Jurkat, Clone E6-1 (cell line): ENCODE results near the gene MTM1.
A peak's percentile ranks its signal among the peaks of the same experiment; 100 is the strongest.

Experiments
- DNase-seq: peaks from one replicate; pipeline ENCODE4 v3.0.0-alpha.2; 2011; ENCODE audit warnings: low read depth, low spot score
- H3K4me3 ChIP-seq: 2 replicates; pipeline ENCODE4 v1.5.1; 2011; ENCODE audit warnings: mild to moderate bottlenecking, low read length, control low read depth, moderate library complexity

The MTM1 gene

DNA sequence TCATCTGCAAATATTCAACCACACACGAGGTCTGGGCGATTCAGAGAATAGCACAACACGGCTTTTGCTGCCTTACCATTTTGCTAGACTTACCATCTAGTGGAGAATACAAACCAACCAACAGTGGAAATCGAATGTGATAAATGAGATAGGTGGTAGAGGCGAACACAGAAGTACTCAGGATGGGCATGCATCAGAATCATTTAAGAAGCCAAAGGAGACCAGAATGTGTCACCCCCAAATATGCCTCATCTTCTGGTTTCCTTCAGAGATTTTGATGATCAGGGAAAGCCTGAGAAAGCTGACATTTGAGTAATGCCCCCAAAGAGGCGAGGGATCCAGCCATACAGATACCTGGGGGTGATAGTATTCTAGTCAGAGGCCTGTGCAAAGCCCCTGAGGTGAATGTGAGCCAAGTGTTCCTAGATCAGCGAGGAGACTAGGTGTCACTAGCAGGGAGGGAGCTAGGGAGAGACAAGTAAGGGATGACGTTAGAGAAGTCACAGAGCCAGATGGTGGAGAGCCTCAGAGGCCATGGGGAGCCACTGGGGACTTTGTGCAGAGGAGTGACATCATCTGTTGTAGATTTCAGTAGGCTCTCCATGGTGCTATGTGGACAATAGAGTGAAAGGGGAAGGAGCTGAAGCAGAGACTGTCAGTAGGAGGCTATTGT, 126.5 kb downstream of the MTM1 start:
- peak overlapping the region; percentile 55; the same call in 1 of the 2 replicates for H3K4me3 ChIP-seq
- no peak for DNase-seq

DNA sequence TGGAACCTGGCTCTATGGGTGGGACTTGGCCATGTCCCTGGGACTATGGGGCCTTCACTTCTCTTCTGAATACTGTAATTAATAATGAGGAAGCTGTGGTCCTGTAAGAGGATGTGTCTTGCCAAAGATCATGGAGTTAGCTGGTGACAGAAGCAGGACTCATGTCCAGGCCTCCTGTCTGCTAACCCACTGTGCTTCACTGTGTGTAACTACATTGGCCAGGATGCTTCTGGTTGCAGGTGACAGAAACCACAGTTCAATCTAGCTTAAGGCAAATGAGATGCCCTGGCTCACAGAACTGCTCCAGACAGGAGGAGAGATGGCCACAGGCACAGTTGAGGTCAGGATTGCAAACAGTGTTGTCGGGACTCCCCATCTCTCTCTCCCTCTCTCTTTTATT, 127.9 kb downstream of the MTM1 start:
- DNase-seq = no peak
- no peak overlapping the region for H3K4me3 ChIP-seq

DNA sequence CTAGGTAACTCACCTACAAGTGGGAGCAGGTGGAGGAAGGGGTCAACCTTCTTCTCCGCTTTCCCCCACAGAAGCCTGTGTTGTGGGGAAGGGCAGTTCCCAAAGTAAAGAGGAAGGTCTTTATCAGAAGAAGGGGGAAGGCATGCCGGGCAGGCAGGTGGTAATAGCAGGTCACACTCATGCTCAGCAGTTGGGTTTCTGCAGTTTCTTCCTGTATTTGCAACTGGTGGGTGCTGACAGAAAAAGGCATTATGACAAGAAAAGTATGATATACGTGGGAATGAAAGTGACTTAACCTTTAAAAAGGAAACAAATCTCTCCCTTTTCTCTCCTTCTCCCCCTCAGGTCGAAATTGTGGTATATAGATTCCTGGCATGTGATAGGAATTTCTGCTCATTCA, 128.4 kb downstream of the MTM1 start:
- DNase-seq = no peak
- no peak overlapping the region for H3K4me3 ChIP-seq

DNA sequence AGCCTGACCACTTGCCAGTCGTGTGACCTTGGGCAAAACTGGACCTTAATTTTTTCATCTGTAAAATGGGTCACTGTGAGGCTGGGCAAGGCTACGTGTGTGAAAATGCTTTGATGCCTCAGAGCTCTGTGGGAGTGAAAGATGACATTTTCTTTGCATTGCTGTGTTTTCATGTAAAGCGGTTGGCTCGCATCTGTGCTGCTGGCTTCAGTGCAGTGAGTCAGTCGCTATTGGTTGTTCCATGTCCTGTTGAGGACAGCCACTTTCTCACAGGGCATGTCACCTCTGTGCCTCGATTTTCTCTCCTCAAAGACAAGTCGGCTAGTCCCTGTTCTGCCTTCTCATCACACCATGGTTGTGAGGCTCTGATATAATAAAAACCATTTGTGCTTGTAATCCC, 129.2 kb downstream of the MTM1 start:
- no peak for DNase-seq
- H3K4me3 ChIP-seq = no peak overlapping the region

DNA sequence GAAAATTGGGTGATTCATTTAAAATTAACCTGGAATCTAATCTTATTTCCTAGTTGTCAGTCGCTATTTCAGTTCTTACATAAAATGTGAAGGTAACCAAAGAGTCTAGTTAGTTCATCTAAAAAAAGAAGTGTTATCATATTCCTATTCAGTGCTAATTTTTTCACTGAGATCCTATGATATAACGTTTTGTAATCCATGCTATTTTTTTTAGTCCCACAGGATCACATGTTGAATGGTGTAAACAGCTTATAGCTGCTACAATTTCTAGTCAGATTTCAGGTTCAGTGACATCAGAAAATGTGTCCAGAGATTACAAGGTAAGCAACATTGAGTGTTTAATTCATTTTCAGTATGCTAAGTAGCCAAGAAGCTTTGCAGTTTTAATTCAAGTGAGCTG, 130.6 kb downstream of the MTM1 start:
- no peak for DNase-seq
- H3K4me3 ChIP-seq = no peak overlapping the region

DNA sequence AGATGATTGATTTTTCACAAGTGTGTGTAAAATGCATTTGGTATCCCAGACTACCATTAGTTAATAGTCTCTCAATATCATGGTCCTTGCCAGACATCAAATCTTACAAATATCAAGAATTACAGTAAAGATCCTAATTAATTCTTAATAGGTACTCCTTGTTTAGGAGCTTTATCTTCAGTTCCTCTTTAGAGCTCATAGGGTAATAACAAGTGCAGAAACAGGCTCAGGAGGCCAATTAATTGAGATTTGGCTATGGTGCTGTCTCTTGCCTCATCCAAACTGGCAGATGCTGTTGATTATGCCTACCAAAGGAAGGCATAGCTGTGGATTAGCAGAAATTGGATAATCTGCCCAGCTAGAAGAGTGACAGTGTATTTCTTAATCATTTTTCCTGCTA, 131.7 kb downstream of the MTM1 start:
- H3K4me3 ChIP-seq = no peak overlapping the region
- no peak for DNase-seq

DNA sequence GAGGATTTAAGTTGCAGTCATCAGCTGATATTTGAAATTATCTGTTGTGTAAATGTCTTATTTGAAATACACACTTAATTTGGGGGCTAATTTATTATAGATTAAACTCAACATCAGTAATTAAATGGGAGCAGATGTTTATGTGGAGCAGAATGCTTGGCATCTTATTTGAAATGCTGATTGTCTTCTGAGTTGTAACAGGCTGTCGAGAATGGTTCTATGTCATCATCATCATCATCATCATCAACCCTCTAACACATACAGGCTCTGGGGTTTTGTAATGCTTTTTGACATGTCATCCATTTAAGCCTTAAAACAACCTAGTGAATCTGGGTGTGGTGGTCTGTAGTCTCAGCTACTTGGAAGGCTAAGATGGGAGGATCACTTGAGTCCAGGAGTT, 133.0 kb downstream of the MTM1 start:
- H3K4me3 ChIP-seq = no peak overlapping the region
- no peak for DNase-seq

DNA sequence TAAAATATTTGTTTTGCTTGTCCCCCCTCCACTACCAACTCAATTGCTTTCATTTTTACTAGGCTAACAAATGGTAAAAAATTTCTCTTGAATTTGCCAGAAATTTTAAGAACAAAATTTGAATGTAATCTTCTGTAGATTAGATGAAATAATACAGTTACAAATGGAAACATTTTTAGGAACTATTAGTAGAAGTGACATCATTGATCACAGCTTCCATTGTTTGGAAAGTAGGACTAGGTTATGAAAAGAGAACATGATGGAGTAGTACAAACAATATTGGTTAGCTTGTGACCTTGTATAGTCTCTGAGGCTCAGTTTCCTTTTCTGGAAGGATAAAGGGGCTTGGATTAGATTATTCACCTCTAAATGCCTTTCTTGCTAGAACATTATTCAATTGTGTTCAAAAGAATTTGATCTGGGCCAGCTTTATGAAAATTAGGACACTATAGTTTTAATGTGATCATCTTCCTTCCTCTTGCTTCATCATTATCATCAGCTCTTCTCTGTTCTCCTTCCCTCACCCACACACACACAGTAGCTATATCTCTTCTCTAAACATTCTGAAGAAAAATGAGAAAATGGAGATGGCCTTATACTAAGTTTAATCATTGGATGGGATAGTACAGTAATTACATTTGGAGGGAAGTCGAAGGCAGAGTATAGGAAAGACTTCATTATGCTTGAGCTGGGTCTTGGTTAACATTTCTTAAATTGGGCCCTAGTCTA, 134.7 kb downstream of the MTM1 start:
- H3K4me3 ChIP-seq = no peak overlapping the region
- no peak for DNase-seq

DNA sequence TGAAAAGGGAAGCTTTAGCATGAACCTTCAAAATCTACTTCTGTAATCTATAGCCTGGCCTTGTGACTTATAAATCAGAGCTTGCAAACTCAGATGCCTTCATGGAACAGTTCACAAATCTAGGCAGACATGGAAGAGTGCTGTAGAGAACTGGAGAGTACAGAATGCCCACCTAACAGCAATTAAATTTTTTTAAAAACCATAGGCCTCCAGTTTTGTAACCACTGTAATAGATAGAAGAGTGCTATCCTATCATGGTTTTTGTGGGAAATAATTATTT, 135.2 kb downstream of the MTM1 start:
- no peak for DNase-seq
- H3K4me3 ChIP-seq = no peak overlapping the region

DNA sequence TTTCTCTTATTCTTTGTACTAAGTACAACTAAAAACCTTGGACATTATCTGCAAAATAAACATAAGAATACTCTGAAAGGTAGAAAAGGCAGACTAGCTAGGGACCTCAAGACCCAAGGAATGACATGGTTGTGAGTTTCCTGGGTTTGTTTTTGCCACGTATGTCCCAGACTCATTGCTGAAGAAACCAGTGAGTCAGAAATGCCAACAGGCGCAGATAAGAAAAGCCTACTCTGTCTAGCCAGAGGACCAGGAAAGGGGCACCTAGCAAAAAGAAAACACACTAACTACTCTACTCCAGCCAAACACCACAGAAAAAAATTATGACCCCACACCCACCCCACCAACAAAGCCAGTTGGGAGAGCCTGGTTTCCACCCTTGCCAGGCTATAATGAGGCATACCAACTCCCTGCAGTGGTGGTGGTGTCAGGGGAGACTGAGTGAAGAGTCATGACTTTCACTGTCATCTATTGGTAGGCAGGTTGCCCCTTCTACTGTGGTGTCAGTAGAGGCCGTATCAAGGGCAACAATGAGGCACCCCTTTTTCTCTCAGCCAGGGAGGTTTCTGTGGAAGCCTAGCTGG, 135.7 kb downstream of the MTM1 start:
- H3K4me3 ChIP-seq = no peak overlapping the region
- DNase-seq = no peak

DNA sequence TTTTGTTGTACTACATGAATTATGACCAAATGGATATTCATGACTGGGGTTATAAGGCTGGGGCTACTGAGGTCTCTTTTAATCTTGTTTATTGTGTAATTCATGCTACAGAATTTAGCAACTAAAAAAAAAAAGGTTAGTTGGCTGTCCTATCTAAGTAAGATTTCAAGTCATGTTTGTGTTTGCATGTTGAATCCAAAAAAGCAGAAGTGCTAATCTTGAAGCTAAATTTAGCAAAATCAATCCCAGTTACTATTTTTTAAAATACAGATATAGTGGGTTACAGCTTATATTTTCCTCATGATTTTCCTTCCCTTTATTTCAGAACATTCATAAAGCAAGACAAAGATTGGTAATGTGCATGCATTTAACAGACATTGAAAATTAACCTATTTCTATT, 144.2 kb downstream of the MTM1 start:
- no peak overlapping the region for H3K4me3 ChIP-seq
- DNase-seq = no peak

DNA sequence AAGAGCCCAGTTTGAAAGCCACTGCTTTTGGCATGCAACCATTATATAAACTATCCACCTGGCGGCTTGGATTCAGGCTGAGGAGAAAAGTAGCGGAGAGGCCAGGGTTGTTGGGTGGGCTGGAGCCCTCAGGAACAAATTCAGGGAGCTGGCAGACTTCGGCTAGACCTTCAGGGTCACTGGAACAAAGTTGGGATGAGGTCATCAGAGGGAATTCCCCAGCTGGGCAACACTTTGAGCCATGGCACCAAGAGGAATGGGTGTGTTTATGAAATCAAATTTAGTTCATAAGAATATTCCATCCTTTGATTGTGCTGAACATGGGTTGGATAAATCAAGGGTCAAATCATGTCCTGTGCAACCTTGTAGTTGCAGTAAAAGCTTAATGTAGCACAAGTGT, 146.8 kb downstream of the MTM1 start:
- no peak overlapping the region for H3K4me3 ChIP-seq
- DNase-seq = no peak

DNA sequence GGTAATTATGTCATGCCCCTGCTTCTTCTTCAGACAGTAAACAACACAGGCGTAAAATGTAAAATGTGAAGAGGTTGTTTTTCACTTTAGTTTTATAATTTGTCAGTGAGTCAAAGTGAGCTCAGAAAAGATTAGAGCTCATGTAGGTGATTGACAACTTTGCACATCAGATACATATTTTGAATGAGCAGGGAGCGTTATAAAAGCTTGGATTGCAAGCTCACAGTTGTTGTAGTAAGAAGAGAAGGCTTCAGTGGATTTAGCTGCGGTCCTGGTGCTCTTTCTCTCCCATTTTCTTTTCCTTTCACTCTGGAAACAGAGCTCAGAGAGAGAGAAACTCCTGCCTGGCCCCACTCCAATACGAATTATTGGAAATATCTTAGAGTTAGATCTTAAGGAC, 151.2 kb downstream of the MTM1 start:
- DNase-seq = no peak
- no peak overlapping the region for H3K4me3 ChIP-seq
